ENCODE data around the gene PSMA5.

DNA sequence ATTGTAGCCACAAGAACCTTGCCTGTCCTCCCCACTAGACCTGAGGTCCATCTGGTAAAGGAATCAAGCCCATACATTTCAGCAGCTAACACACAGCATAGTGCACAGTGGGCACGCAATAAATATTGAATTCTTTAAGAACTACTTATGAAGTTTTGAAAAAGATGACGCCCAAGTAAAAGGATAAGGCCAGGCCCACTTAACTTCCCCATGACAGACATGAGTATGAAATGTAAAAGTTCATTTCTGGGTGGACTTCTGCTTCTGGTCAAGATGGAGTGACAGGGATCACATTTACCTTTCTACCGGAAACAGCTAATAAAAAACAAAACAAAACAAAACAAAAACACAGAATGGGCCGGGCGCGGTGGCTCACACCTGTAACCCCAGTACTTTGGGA lies 54.0 kb downstream of the PSMA5 start:
- TF ChIP-seq EZH2 (IDR thresholded peaks at IDR 0.05) (no peak), POLR2AphosphoS5 (IDR thresholded peaks at IDR 0.05; ENCODE audit: borderline replicate concordance, low read depth, low read length) (no peak)

Data from SK-N-MC (cell line).